Type B pancreatic cell (in vitro differentiated cells): ENCODE results near the gene BMAL2. TPM values are rescaled to one million over a fixed set of nuclear protein-coding genes. Genes with fewer than 3 reads are reported as not detected.

Experiments
- DNase-seq: peaks from one replicate; pipeline ENCODE4 v3.0.0; 2021; ENCODE audit warnings: mixed read lengths; ENCODE audit not compliant: unreplicated experiment; ENCODE audit errors: extremely low spot score
- H3K27ac Mint-ChIP-seq: 2 replicates; pipeline ENCODE4 v1.8.0; 2021; ENCODE audit warnings: mild to moderate bottlenecking, mixed read lengths
- H3K27me3 Mint-ChIP-seq: 2 replicates; pipeline ENCODE4 v1.8.0; 2021; ENCODE audit warnings: mixed read lengths
- H3K36me3 Mint-ChIP-seq: 2 replicates; pipeline ENCODE4 v1.8.0; 2021; ENCODE audit warnings: mixed read lengths
- H3K4me1 Mint-ChIP-seq: one replicate; pipeline ENCODE4 v1.8.0; 2021; ENCODE audit warnings: mixed read lengths; ENCODE audit not compliant: unreplicated experiment
- H3K4me3 Mint-ChIP-seq: 2 replicates; pipeline ENCODE4 v1.8.0; 2021; ENCODE audit warnings: mild to moderate bottlenecking, mixed read lengths
- H3K9me3 Mint-ChIP-seq: 2 replicates; pipeline ENCODE4 v1.8.0; 2021; ENCODE audit warnings: mixed read lengths
- total RNA-seq: library from RNA; stranded (reverse); gene quantifications from 2 replicates; pipeline ENCODE4 v1.2.1, GENCODE V29; 2021; ENCODE audit warnings: low replicate concordance
- TF ChIP-seq, protein P1 (sequence below): fragments of 200-600 bp; sonication (generic); conservative IDR thresholded peaks from 2 replicates; pipeline ENCODE4 v1.5.0; 2021; ENCODE audit warnings: antibody characterized with exemption, mild to moderate bottlenecking

The BMAL2 gene
- total RNA-seq, 1 donor from 2014 or later, result 10.7 TPM

DNA sequence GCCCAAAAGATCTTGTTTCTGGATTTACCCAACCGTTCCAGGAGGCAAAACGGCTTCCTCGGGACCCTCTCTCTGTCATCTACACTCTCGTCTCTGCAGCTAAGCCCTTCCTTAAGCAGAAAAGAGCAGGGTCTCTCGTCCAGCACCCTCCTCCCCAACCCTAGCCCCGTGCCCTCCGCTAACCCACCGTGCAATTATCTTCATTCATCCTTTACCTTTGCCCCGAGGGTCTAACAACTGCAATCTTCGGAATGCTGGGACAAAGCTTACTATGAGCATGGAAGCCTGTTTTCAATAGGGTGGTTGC lies 276 bp upstream of the BMAL2 start:
- Mint-ChIP-seq H3K4me1 (peaks cover 7% of the 10 kb centered on the region), H3K27ac (peak overlapping the region; percentile 99), H3K9me3 (no peaks in the 10 kb centered on the region), H3K36me3 (peaks cover 15% of the 10 kb centered on the region), H3K4me3 (peak overlapping the region; percentile 85), H3K27me3 (peaks cover 54% of the 10 kb centered on the region)
- TF ChIP-seq, protein P1, sequence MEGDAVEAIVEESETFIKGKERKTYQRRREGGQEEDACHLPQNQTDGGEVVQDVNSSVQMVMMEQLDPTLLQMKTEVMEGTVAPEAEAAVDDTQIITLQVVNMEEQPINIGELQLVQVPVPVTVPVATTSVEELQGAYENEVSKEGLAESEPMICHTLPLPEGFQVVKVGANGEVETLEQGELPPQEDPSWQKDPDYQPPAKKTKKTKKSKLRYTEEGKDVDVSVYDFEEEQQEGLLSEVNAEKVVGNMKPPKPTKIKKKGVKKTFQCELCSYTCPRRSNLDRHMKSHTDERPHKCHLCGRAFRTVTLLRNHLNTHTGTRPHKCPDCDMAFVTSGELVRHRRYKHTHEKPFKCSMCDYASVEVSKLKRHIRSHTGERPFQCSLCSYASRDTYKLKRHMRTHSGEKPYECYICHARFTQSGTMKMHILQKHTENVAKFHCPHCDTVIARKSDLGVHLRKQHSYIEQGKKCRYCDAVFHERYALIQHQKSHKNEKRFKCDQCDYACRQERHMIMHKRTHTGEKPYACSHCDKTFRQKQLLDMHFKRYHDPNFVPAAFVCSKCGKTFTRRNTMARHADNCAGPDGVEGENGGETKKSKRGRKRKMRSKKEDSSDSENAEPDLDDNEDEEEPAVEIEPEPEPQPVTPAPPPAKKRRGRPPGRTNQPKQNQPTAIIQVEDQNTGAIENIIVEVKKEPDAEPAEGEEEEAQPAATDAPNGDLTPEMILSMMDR, result no peak
- no peak for DNase-seq

- H3K9me3 Mint-ChIP-seq, result no peaks in the 10 kb centered on the region
- peak overlapping the region; percentile 87 for H3K27ac Mint-ChIP-seq
- DNase-seq, result no peak
- H3K36me3 Mint-ChIP-seq, result peaks cover 8% of the 10 kb centered on the region
- H3K27me3 Mint-ChIP-seq, result peaks cover 55% of the 10 kb centered on the region
- TF ChIP-seq, protein P1, result no peak
- peak overlapping the region; percentile 96 for H3K4me3 Mint-ChIP-seq
- H3K4me1 Mint-ChIP-seq, result peaks cover 7% of the 10 kb centered on the region
Measured at GRCh38 chr12:27333403-27334009, 870 bp downstream of the BMAL2 start.

- DNase-seq, result no peak
- peaks cover 7% of the 10 kb centered on the region for H3K4me1 Mint-ChIP-seq
- TF ChIP-seq, protein P1, result no peak
- H3K27ac Mint-ChIP-seq, result peak overlapping the region; percentile 87
- peak overlapping the region; percentile 96 for H3K4me3 Mint-ChIP-seq
- peaks cover 8% of the 10 kb centered on the region for H3K36me3 Mint-ChIP-seq
- peaks cover 3% of the 10 kb centered on the region for H3K9me3 Mint-ChIP-seq
- H3K27me3 Mint-ChIP-seq, result peaks cover 58% of the 10 kb centered on the region
Measured at GRCh38 chr12:27334042-27334720, 1.5 kb downstream of the BMAL2 start.

- no peak overlapping the region for H3K4me3 Mint-ChIP-seq
- no peak overlapping the region for H3K27ac Mint-ChIP-seq
- TF ChIP-seq, protein P1, result no peak
- H3K4me1 Mint-ChIP-seq, result peaks cover 7% of the 10 kb centered on the region
- H3K36me3 Mint-ChIP-seq, result peaks cover 8% of the 10 kb centered on the region
- no peak for DNase-seq
- peaks cover 3% of the 10 kb centered on the region for H3K9me3 Mint-ChIP-seq
- H3K27me3 Mint-ChIP-seq, result peaks cover 58% of the 10 kb centered on the region
Measured at GRCh38 chr12:27334721-27335082, 2.1 kb downstream of the BMAL2 start.

DNA sequence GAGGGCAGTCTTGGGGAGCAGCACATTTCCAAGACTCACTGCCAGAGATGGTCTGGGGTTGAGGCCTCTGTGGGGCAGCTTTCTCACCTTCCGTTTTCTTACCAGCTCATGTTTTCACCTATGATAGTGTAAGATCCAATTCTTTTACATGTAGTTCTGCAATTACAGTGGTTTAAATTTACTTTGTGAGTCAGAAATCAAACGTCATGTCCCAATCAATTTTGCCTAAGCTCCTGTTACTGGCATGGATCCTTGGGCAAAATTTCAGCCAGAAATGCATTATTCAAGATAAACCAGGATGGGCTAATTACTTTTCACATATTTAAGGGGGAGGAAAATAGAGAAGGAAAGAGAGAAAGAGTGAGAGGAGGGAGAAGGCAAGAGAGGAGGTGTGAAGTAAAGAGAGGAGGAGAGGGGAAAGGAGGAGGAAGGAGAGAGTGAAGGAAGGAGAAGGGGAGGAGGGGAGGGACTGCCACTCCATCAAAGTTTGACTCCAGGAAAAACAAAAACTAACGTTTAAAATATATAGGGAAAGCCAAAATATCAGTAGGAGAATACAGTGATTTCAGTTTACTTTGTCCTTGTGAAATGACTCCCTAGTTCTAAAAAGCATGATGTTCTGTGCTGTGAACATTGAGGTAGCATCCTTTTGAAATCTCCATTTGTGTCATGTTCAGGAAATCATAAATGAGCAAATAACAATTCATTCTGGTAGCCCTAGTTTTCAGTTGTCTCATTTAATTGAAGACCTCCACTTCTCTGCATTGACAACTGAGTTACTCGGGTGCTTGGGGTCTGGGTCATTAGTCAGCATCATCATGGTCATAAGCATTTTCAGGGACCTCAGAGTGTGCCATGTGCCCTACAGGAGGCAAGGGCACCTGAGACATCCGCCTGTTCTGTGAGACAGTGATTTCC lies 3.0 kb downstream of the BMAL2 start:
- Mint-ChIP-seq H3K36me3 (peaks cover 6% of the 10 kb centered on the region), H3K4me1 (peaks cover 7% of the 10 kb centered on the region), H3K27me3 (peaks cover 53% of the 10 kb centered on the region), H3K27ac (peak overlapping the region; percentile 95), H3K9me3 (peaks cover 3% of the 10 kb centered on the region), H3K4me3 (peak overlapping the region; percentile 68)
- TF ChIP-seq, protein P1, result no peak
- no peak for DNase-seq
